Breast epithelium (tissue), 4 donors: ENCODE results near the gene CDHR3. TPM values are rescaled to one million over a fixed set of nuclear protein-coding genes. Genes with fewer than 3 reads are reported as not detected.

Source experiments
- DNase-seq, 2 donors: peaks; one replicate each; pipeline ENCODE4 v3.0.0-alpha.2; 2019; ENCODE audit warnings: low spot score in 2 of 2
- H3K27ac ChIP-seq, 2 donors: fragments of 200-600 bp; sonication (generic) in 1 of 2; one replicate each; pipeline ENCODE4 v1.5.1; 2016 to 2019; ENCODE audit warnings: mild to moderate bottlenecking in 1 of 2
- H3K27me3 ChIP-seq, 2 donors: fragments of 200-600 bp; sonication (generic) in 1 of 2; one replicate each; pipeline versions ENCODE4 v1.5.1 to v1.6.0; 2017 to 2019; ENCODE audit warnings: control low read depth in 1 of 2, mild to moderate bottlenecking in 1 of 2
- H3K36me3 ChIP-seq: fragments of 200-600 bp; one replicate; pipeline ENCODE4 v1.5.1; 2019
- H3K4me1 ChIP-seq, 2 donors: fragments of 200-600 bp; sonication (generic); one replicate each; pipeline ENCODE4 v1.5.1; 2016 to 2019; ENCODE audit warnings: control low read depth in 1 of 2
- H3K4me3 ChIP-seq, 3 donors: fragments of 200-600 bp; sonication (generic); 1 replicate in 2 of 3; 2 replicates in 1 of 3; pipeline ENCODE4 v1.5.1; 2016 to 2019; ENCODE audit warnings: mild to moderate bottlenecking in 3 of 3, moderate library complexity in 2 of 3
- H3K9me3 ChIP-seq, 2 donors: fragments of 200-600 bp; sonication (generic) in 1 of 2; one replicate each; pipeline ENCODE4 v1.5.1; 2016 to 2019; ENCODE audit warnings: control low read depth in 1 of 2
- CTCF ChIP-seq, 3 donors: fragments of 450-650 bp; IDR thresholded peaks; one replicate each; pipeline ENCODE4 v1.5.1; 2016 to 2017; ENCODE audit warnings: antibody characterized with exemption in 3 of 3, mild to moderate bottlenecking in 3 of 3, moderate library complexity in 3 of 3
- POLR2A ChIP-seq: fragments of 450-650 bp; IDR thresholded peaks from one replicate; pipeline ENCODE4 v1.6.1; 2016; ENCODE audit warnings: antibody characterized with exemption, mild to moderate bottlenecking, moderate library complexity
- POLR2AphosphoS5 ChIP-seq, 3 donors: sonication (generic); formaldehyde crosslinking; IDR thresholded peaks; one replicate each; pipeline ENCODE4 v1.6.1; 2017; ENCODE audit warnings: antibody characterized with exemption in 3 of 3
- intact Hi-C: fragments of 100-400 bp; cut with DNase I; formaldehyde crosslinking; loops from one replicate; pipeline ENCODE4 v1.15.1; 2023; ENCODE audit warnings: low total_unique reads
- total RNA-seq, 3 donors: library from RNA; depleted of rRNA; stranded (reverse); fragments of >200 nt; gene quantifications; one replicate each; pipeline ENCODE4 v1.1.0, GENCODE V29; 2016

The CDHR3 gene
- total RNA-seq, 3 donors from 2014 or later: 4.6 to 8.8 (median 6.4) TPM

GRCh38 chr7:106037489-106038176 lies 74.6 kb downstream of the CDHR3 start:
- Histone ChIP-seq H3K27me3 (no peaks in the 10 kb centered on the region), H3K27ac (no peak overlapping the region), H3K4me3 (no peak overlapping the region), H3K9me3 (no peaks in the 10 kb centered on the region), H3K4me1 (no peaks in the 10 kb centered on the region), H3K36me3 (no peaks in the 10 kb centered on the region)
- TF ChIP-seq POLR2A (no peak), POLR2AphosphoS5 (IDR thresholded peaks at IDR 0.05) (no peak), CTCF (IDR thresholded peaks at IDR 0.05) (no peak)
- DNase-seq: no peak
- intact Hi-C loops: loop anchor here (10.0 kb wide), 2 partner anchors 283 to 383 kb away; no protein-coding TSS in a partner anchor

GRCh38 chr7:106038289-106038688 lies 75.2 kb downstream of the CDHR3 start:
- TF ChIP-seq POLR2A: no peak
- TF ChIP-seq POLR2AphosphoS5 (IDR thresholded peaks at IDR 0.05): no peak
- TF ChIP-seq CTCF (IDR thresholded peaks at IDR 0.05): no peak
- H3K9me3 ChIP-seq: no peaks in the 10 kb centered on the region
- no peak overlapping the region for H3K4me3 ChIP-seq
- intact Hi-C loops: loop anchor here (10.0 kb wide), 2 partner anchors 283 to 383 kb away; no protein-coding TSS in a partner anchor
- no peaks in the 10 kb centered on the region for H3K27me3 ChIP-seq
- H3K36me3 ChIP-seq: no peaks in the 10 kb centered on the region
- DNase-seq: no peak
- H3K4me1 ChIP-seq: no peaks in the 10 kb centered on the region
- no peak overlapping the region for H3K27ac ChIP-seq

- Histone ChIP-seq H3K4me1 (no peaks in the 10 kb centered on the region), H3K4me3 (no peak overlapping the region), H3K9me3 (no peaks in the 10 kb centered on the region), H3K36me3 (no peaks in the 10 kb centered on the region), H3K27ac (no peak overlapping the region), H3K27me3 (no peaks in the 10 kb centered on the region)
- intact Hi-C loops: loop anchor here (10.0 kb wide), 2 partner anchors 284 to 384 kb away; no protein-coding TSS in a partner anchor
- TF ChIP-seq POLR2A (no peak), CTCF (IDR thresholded peaks at IDR 0.05) (no peak), POLR2AphosphoS5 (IDR thresholded peaks at IDR 0.05) (no peak)
- no peak for DNase-seq
These were observed 75.9 kb downstream of the CDHR3 start for GRCh38 chr7:106038916-106039315.

- intact Hi-C loops: loop anchor here (10.0 kb wide), 2 partner anchors 285 to 385 kb away; no protein-coding TSS in a partner anchor
- H3K4me3 ChIP-seq: no peak overlapping the region
- no peak overlapping the region for H3K27ac ChIP-seq
- H3K36me3 ChIP-seq: no peaks in the 10 kb centered on the region
- H3K27me3 ChIP-seq: no peaks in the 10 kb centered on the region
- H3K9me3 ChIP-seq: no peaks in the 10 kb centered on the region
- no peak for TF ChIP-seq POLR2AphosphoS5 (IDR thresholded peaks at IDR 0.05)
- TF ChIP-seq CTCF (IDR thresholded peaks at IDR 0.05): no peak
- no peak for TF ChIP-seq POLR2A
- H3K4me1 ChIP-seq: no peaks in the 10 kb centered on the region
- DNase-seq: no peak
These were observed 76.5 kb downstream of the CDHR3 start for GRCh38 chr7:106039486-106040060.

GRCh38 chr7:106041140-106041717 lies 78.2 kb downstream of the CDHR3 start:
- intact Hi-C loops: no loop called here
- no peak overlapping the region for H3K27ac ChIP-seq
- H3K36me3 ChIP-seq: no peaks in the 10 kb centered on the region
- H3K9me3 ChIP-seq: no peaks in the 10 kb centered on the region
- H3K27me3 ChIP-seq: no peaks in the 10 kb centered on the region
- no peak for DNase-seq
- H3K4me1 ChIP-seq: no peaks in the 10 kb centered on the region
- TF ChIP-seq POLR2A (no peak), POLR2AphosphoS5 (IDR thresholded peaks at IDR 0.05) (no peak), CTCF (IDR thresholded peaks at IDR 0.05) (peak; percentile 23 to 55 (median 46))
- H3K4me3 ChIP-seq: no peak overlapping the region
